CD4-positive, alpha-beta memory T cell (primary cell): Measurements from ENCODE around the gene CCDC73. TPM values are rescaled to one million over a fixed set of nuclear protein-coding genes. Genes with fewer than 3 reads are reported as not detected.
A peak's percentile ranks its signal among the peaks of the same experiment; 100 is the strongest.
"Not testable (repeated sequence)": the region's sequence is repeated elsewhere in the genome, so short reads cannot be mapped to it uniquely, and the experiment has no call there.

Experiments used
- CTCF ChIA-PET: fragments of 350-600 bp; sonication (Branson Sonifier 250); formaldehyde crosslinking; loops from one replicate; lab custom pipeline; 2021; ENCODE audit warnings: inconsistent platforms; ENCODE audit not compliant: partially characterized antibody; lab: Charles Lee
- POLR2A ChIA-PET: fragments of 350-600 bp; sonication (Branson Sonifier 250); formaldehyde crosslinking; loops from one replicate; lab custom pipeline; 2021; ENCODE audit not compliant: partially characterized antibody; lab: Charles Lee
- DNase-seq, 5 donors: peaks; one replicate each; pipeline versions ENCODE4 v3.0.0 to v3.0.0-alpha.2; 2020 to 2022; ENCODE audit warnings: mixed read lengths in 1 of 5
- H3K27ac ChIP-seq: one replicate; pipeline ENCODE4 v1.7.0; 2013; ENCODE audit warnings: low read depth, low read length
- H3K27me3 ChIP-seq: 2 replicates; pipeline ENCODE4 v1.7.0; 2013; ENCODE audit warnings: mild to moderate bottlenecking, low read length, moderate library complexity; ENCODE audit not compliant: insufficient read depth
- H3K36me3 ChIP-seq: 2 replicates; pipeline ENCODE4 v1.7.0; 2013; ENCODE audit warnings: mild to moderate bottlenecking, low read length, moderate library complexity; ENCODE audit not compliant: insufficient read depth
- H3K4me1 ChIP-seq: 2 replicates; pipeline ENCODE4 v1.7.0; 2013; ENCODE audit warnings: mild to moderate bottlenecking, low read length, moderate library complexity; ENCODE audit not compliant: insufficient read depth
- H3K4me3 ChIP-seq, 2 donors: one replicate each; pipeline ENCODE4 v1.7.0; 2013; ENCODE audit warnings: low read length in 2 of 2, mild to moderate bottlenecking in 1 of 2
- H3K9me3 ChIP-seq, 2 donors: one replicate each; pipeline ENCODE4 v1.7.0; 2013; ENCODE audit warnings: low read length in 2 of 2, control low read depth in 1 of 2; ENCODE audit not compliant: control insufficient read depth in 1 of 2
- H3K27ac Mint-ChIP-seq, 7 donors: one replicate each; pipeline ENCODE4 v1.8.0; 2020 to 2021; ENCODE audit warnings: mixed read lengths in 7 of 7, mild to moderate bottlenecking in 6 of 7, inconsistent platforms in 3 of 7, moderate library complexity in 3 of 7
- H3K27me3 Mint-ChIP-seq, 2 donors: one replicate each; pipeline ENCODE4 v1.8.0; 2020 to 2021; ENCODE audit warnings: mixed read lengths in 2 of 2
- H3K36me3 Mint-ChIP-seq, 2 donors: one replicate each; pipeline ENCODE4 v1.8.0; 2020 to 2021; ENCODE audit warnings: mixed read lengths in 2 of 2, inconsistent platforms in 1 of 2, mild to moderate bottlenecking in 1 of 2
- H3K4me1 Mint-ChIP-seq, 4 donors: one replicate each; pipeline ENCODE4 v1.8.0; 2020 to 2021; ENCODE audit warnings: mixed read lengths in 4 of 4, mild to moderate bottlenecking in 1 of 4
- H3K4me3 Mint-ChIP-seq, 8 donors: one replicate each; pipeline ENCODE4 v1.8.0; 2020 to 2021; ENCODE audit warnings: mixed read lengths in 8 of 8, mild to moderate bottlenecking in 7 of 8, moderate library complexity in 6 of 8, inconsistent platforms in 3 of 8
- H3K9me3 Mint-ChIP-seq, 8 donors: one replicate each; pipeline ENCODE4 v1.8.0; 2020 to 2021; ENCODE audit warnings: mixed read lengths in 8 of 8, mild to moderate bottlenecking in 5 of 8, inconsistent platforms in 3 of 8, moderate library complexity in 1 of 8
- intact Hi-C: fragments of 100-400 bp; cut with micrococcal nuclease; formaldehyde crosslinking; loops from one replicate; pipeline ENCODE4 v1.15.1; 2023
- polyA plus RNA-seq, 2 donors: library from polyadenylated mRNA; unstranded; fragments of 300-500 nt; fragmentation: Illumina TruSeq; gene quantifications; one replicate each; pipeline ENCODE4 v1.2.3, GENCODE V29; 2021
- total RNA-seq, 2 experiments: library from RNA; stranded (reverse); gene quantifications; one replicate each; pipeline ENCODE4 v1.2.3, GENCODE V29; 2021

The CCDC73 gene
- total and polyA plus RNA-seq, 4 experiments from 2014 or later: not detected

DNA sequence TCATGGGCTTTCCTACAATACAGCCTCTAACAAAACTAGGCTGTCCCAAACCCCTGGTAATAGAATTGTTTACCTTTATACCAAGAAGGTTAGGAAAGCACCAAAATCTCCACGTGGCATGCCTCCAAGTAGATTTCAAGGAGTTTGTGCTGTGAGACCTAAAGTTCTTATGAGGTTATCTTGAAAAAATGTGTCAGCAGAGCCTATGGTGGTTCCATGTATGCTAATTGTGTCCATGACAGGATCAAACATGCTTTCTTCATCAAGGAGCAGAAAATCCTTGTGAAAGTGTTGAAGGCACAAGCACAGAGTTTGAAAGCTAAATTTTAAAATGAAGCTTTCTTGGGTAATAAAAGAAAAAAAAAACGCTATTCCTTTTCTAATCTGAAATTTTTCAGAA, 36.2 kb downstream of the CCDC73 start:
- Mint-ChIP-seq H3K9me3 (peaks cover 0 to 5% (median 0%) of the 10 kb centered on the region in 8 donors), H3K4me1 (no peaks in the 10 kb centered on the region), H3K36me3 (peaks cover 0 to 3% of the 10 kb centered on the region in 2 donors), H3K27ac (no peak overlapping the region), H3K27me3 (peaks cover 0 to 15% of the 10 kb centered on the region in 2 donors), H3K4me3 (no peak overlapping the region)
- ChIA-PET CTCF (interaction anchor here (1.1 kb wide), 1 partner anchor 10 kb away, joined by 3 read pairs; no protein-coding TSS in a partner anchor), POLR2A (no interaction called here)
- intact Hi-C loops: no loop called here
- Histone ChIP-seq H3K4me3 (no peak overlapping the region), H3K4me1 (no peaks in the 10 kb centered on the region), H3K27me3 (peaks cover 6% of the 10 kb centered on the region), H3K9me3 (no peaks in the 10 kb centered on the region), H3K27ac (no peak overlapping the region), H3K36me3 (no peaks in the 10 kb centered on the region)
- DNase-seq: no peak

GRCh38 chr11:32753181-32753580, 41.3 kb downstream of the CCDC73 start:
- H3K4me3 ChIP-seq, H3K36me3 Mint-ChIP-seq, H3K27ac Mint-ChIP-seq, intact Hi-C loops, H3K36me3 ChIP-seq, H3K27me3 Mint-ChIP-seq, H3K27ac ChIP-seq, DNase-seq, CTCF ChIA-PET, H3K9me3 ChIP-seq, POLR2A ChIA-PET, H3K4me1 ChIP-seq, H3K27me3 ChIP-seq, H3K4me1 Mint-ChIP-seq: not testable (repeated sequence)
- Mint-ChIP-seq H3K4me3 (peak overlapping the region in 1 of 8 donors; percentile 27), H3K9me3 (peaks cover 0 to 23% (median 8%) of the 10 kb centered on the region in 8 donors)

- no peak overlapping the region for H3K27ac ChIP-seq
- ChIA-PET POLR2A (no interaction called here), CTCF (no interaction called here)
- no peaks in the 10 kb centered on the region for H3K4me1 ChIP-seq
- H3K27me3 ChIP-seq: no peaks in the 10 kb centered on the region
- H3K27ac Mint-ChIP-seq: no peak overlapping the region
- DNase-seq: no peak
- H3K27me3 Mint-ChIP-seq: peaks cover 10% of the 10 kb centered on the region in 2 donors
- no peaks in the 10 kb centered on the region for H3K36me3 Mint-ChIP-seq
- no peak overlapping the region for H3K4me3 Mint-ChIP-seq
- no peaks in the 10 kb centered on the region for H3K9me3 ChIP-seq
- intact Hi-C loops: no loop called here
- no peak overlapping the region for H3K4me3 ChIP-seq
- H3K36me3 ChIP-seq: no peaks in the 10 kb centered on the region
- H3K4me1 Mint-ChIP-seq: no peaks in the 10 kb centered on the region
- peaks cover 0 to 28% (median 9%) of the 10 kb centered on the region in 8 donors for H3K9me3 Mint-ChIP-seq
Measured at GRCh38 chr11:32752001-32752400, 42.5 kb downstream of the CCDC73 start.

GRCh38 chr11:32751381-32751780, 43.1 kb downstream of the CCDC73 start:
- DNase-seq: no peak
- Histone ChIP-seq H3K27me3 (no peaks in the 10 kb centered on the region), H3K4me3 (no peak overlapping the region), H3K9me3 (no peaks in the 10 kb centered on the region), H3K36me3 (no peaks in the 10 kb centered on the region), H3K27ac (no peak overlapping the region), H3K4me1 (no peaks in the 10 kb centered on the region)
- ChIA-PET CTCF (no interaction called here), POLR2A (no interaction called here)
- Mint-ChIP-seq H3K27ac (no peak overlapping the region), H3K27me3 (peaks cover 10 to 13% of the 10 kb centered on the region in 2 donors), H3K9me3 (peaks cover 0 to 28% (median 11%) of the 10 kb centered on the region in 8 donors), H3K36me3 (no peaks in the 10 kb centered on the region), H3K4me1 (no peaks in the 10 kb centered on the region), H3K4me3 (no peak overlapping the region)
- intact Hi-C loops: no loop called here

- H3K4me1 ChIP-seq: no peaks in the 10 kb centered on the region
- H3K27me3 Mint-ChIP-seq: peaks cover 8 to 19% of the 10 kb centered on the region in 2 donors
- no peak for DNase-seq
- H3K27me3 ChIP-seq: no peaks in the 10 kb centered on the region
- H3K4me3 Mint-ChIP-seq: no peak overlapping the region
- no peak overlapping the region for H3K27ac Mint-ChIP-seq
- POLR2A ChIA-PET: no interaction called here
- CTCF ChIA-PET: no interaction called here
- peaks cover 0 to 17% (median 13%) of the 10 kb centered on the region in 8 donors for H3K9me3 Mint-ChIP-seq
- no peak overlapping the region for H3K4me3 ChIP-seq
- H3K9me3 ChIP-seq: no peaks in the 10 kb centered on the region
- intact Hi-C loops: no loop called here
- no peaks in the 10 kb centered on the region for H3K36me3 ChIP-seq
- no peaks in the 10 kb centered on the region for H3K4me1 Mint-ChIP-seq
- H3K27ac ChIP-seq: no peak overlapping the region
- no peaks in the 10 kb centered on the region for H3K36me3 Mint-ChIP-seq
Measured at GRCh38 chr11:32729976-32730375, 64.5 kb downstream of the CCDC73 start.

- CTCF ChIA-PET: no interaction called here
- POLR2A ChIA-PET: no interaction called here
- no peaks in the 10 kb centered on the region for H3K27me3 ChIP-seq
- no peak overlapping the region for H3K27ac Mint-ChIP-seq
- no peaks in the 10 kb centered on the region for H3K36me3 ChIP-seq
- no peak overlapping the region for H3K27ac ChIP-seq
- no peak for DNase-seq
- no peaks in the 10 kb centered on the region for H3K4me1 ChIP-seq
- H3K4me3 ChIP-seq: no peak overlapping the region
- no peaks in the 10 kb centered on the region for H3K4me1 Mint-ChIP-seq
- H3K4me3 Mint-ChIP-seq: no peak overlapping the region
- intact Hi-C loops: no loop called here
- H3K9me3 ChIP-seq: no peaks in the 10 kb centered on the region
- peaks cover 3 to 8% of the 10 kb centered on the region in 2 donors for H3K27me3 Mint-ChIP-seq
- no peaks in the 10 kb centered on the region for H3K9me3 Mint-ChIP-seq
- no peaks in the 10 kb centered on the region for H3K36me3 Mint-ChIP-seq
Measured at GRCh38 chr11:32723332-32723731, 71.1 kb downstream of the CCDC73 start.

- H3K9me3 ChIP-seq: no peaks in the 10 kb centered on the region
- DNase-seq: no peak
- H3K4me3 Mint-ChIP-seq: no peak overlapping the region
- no peaks in the 10 kb centered on the region for H3K27me3 ChIP-seq
- no peaks in the 10 kb centered on the region for H3K36me3 ChIP-seq
- H3K9me3 Mint-ChIP-seq: no peaks in the 10 kb centered on the region
- H3K4me3 ChIP-seq: no peak overlapping the region
- no peaks in the 10 kb centered on the region for H3K4me1 Mint-ChIP-seq
- ChIA-PET POLR2A (no interaction called here), CTCF (no interaction called here)
- no peak overlapping the region for H3K27ac Mint-ChIP-seq
- intact Hi-C loops: no loop called here
- peaks cover 3 to 8% of the 10 kb centered on the region in 2 donors for H3K27me3 Mint-ChIP-seq
- no peak overlapping the region for H3K27ac ChIP-seq
- H3K4me1 ChIP-seq: no peaks in the 10 kb centered on the region
- H3K36me3 Mint-ChIP-seq: no peaks in the 10 kb centered on the region
Measured at GRCh38 chr11:32722255-32722654, 72.2 kb downstream of the CCDC73 start.

- no peak for DNase-seq
- no peaks in the 10 kb centered on the region for H3K4me1 Mint-ChIP-seq
- POLR2A ChIA-PET: no interaction called here
- Histone ChIP-seq H3K27ac (no peak overlapping the region), H3K27me3 (no peaks in the 10 kb centered on the region), H3K4me1 (no peaks in the 10 kb centered on the region), H3K4me3 (no peak overlapping the region), H3K36me3 (no peaks in the 10 kb centered on the region), H3K9me3 (no peaks in the 10 kb centered on the region)
- peaks cover 7 to 14% of the 10 kb centered on the region in 2 donors for H3K27me3 Mint-ChIP-seq
- H3K36me3 Mint-ChIP-seq: no peaks in the 10 kb centered on the region
- H3K27ac Mint-ChIP-seq: no peak overlapping the region
- CTCF ChIA-PET: no interaction called here
- intact Hi-C loops: loop anchor here (10.0 kb wide), 1 partner anchor 61 kb away; no protein-coding TSS in a partner anchor
- H3K4me3 Mint-ChIP-seq: no peak overlapping the region
- peaks cover 0 to 2% (median 0%) of the 10 kb centered on the region in 8 donors for H3K9me3 Mint-ChIP-seq
Measured at GRCh38 chr11:32713496-32713895, 81.0 kb downstream of the CCDC73 start.
